Measurements from ENCODE around the gene RECK.

RECK gene

DNA sequence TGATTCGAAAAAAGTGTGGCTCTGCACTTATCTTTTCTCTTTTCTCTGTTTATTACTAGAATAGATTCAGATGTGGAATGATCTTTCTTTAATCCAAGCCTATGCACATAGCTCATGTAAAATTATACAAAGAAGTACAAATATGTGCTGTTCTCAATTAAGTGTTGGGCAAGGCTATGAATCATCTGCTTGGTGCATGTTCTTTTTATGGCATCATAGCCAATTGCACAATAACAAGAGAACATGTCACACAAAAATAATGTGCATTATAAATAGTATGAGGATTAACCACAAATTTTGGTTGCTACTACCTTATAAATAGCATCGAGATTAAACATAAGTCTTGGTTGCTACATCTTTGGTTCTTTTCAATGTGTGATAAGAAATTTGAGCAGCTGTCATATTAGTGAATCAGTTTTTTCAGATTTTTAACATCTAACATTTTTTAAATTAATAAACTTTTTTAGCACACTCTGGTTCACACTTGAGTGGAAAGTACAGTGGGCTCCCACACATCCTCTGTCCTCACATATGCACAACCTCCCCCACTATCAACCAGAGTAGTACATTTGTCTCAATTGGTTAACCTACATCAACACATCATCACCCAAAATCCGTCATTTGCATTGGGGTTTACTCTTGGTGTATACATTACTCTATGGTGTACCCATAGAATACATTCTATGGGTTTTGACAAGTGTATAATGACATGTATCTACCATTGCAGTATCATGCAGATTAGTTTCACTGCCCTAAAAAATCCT, 6.8 kb upstream of the RECK start:
- no peak for DNase-seq

DNA sequence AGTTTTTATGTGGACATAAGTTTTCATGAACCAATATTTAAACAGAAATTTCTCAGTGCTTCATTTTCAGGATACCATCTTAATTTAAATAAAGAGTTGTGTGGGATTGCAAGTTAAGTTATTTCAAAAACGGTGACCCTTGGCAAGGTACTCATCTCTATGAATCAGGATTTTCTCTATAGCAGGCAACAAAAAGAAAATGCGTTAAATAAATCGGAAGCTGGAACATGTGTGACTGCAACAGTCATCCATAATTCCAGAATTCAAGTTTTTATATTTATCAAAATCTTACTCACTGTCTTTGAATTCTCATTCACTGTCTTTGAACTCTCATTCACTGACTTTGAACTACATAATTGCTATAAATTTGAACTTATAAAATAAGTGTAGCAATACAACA, 5.8 kb upstream of the RECK start:
- DNase-seq = no peak

DNA sequence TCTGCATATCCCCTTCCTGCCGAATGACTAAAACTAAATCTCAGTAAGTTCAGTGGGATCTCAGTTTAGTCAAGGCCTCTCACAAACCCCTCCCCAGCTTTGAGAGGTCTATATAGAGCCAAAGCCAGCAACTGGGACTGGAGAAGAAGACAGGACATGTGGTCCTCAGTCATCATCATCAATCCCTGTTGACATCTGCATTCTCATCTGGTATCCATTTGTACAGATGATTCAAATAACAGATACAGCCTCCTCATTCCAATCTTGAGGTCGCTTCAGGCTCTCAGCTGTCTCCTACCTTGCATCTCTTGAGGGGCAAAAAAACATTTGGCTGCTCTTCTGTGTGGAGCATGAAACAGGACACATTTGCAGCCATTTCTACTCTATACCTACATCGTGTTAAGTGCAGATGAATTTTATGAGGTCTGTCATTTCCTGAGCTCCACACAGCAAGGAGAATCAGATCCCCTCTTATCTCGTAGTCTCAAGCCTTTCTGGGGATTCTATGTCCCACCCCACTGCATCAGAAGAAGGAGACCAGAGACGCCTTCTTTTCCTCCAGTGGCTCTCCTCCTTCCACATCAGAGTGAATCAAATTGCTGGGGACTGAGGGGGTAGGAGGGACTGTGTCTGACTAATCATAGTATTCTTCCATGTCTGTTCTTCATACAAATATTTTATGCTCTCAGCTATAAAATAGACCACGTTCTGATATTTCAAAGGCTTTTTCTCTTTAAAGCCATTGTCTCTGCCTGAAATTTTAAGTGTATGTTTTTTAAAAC, 4.7 kb upstream of the RECK start:
- DNase-seq = no peak

DNA sequence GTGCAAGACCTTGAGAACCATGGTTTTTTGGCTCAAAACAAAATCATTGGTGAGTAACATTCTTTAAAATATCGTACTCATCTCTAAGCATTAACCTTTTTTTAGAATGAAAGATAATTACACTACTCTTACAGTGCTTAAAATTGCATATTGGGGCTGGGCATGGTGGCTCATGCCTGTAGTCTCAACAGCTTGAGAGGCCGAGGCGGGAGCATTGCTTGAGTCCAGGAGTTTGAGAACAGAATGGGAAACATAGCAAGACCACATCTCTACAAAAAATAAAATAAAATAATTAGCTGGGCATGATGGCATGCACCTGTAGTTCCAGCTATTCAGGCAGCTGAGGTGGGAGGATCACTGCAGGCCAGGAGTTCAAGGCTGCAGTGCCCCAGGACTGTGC, 2.9 kb upstream of the RECK start:
- DNase-seq = no peak

DNA sequence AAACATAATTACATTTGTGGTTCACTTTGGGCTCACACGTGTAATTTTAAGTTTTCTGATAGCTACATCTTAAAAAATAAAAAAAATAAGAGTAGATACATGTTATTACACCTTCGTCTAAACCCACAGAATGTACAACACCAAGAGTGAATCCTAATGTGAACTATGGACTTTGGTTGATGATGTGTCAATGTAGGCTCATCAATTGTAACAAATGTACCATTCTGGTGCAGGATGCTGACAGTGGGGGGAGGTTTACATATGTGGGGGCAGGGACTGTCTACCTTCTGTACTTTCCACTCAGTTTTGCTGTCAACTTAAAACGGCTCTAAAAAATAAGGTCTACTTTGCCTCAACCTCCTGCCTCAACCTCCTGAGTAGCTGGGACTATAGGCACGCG, 2.5 kb upstream of the RECK start:
- no peak for DNase-seq

DNA sequence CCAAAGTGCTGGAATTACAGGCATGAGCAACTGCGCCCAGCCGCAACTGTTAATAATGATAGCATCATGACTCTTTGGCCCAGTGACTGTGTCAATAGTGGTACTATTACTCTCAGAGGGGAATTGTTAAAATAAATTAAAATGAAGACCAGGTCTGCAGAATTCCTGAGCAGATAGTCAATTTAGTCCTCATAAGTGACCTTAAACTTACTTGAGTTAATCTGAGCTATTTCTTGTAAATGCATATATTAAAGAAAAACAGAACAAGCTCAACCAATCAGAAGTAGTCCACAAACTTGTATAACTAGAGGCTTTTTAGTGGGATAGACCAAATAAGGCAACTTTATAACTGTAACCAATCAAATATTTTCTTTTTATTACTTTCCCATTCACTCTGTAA, 1.7 kb upstream of the RECK start:
- no peak for DNase-seq

DNA sequence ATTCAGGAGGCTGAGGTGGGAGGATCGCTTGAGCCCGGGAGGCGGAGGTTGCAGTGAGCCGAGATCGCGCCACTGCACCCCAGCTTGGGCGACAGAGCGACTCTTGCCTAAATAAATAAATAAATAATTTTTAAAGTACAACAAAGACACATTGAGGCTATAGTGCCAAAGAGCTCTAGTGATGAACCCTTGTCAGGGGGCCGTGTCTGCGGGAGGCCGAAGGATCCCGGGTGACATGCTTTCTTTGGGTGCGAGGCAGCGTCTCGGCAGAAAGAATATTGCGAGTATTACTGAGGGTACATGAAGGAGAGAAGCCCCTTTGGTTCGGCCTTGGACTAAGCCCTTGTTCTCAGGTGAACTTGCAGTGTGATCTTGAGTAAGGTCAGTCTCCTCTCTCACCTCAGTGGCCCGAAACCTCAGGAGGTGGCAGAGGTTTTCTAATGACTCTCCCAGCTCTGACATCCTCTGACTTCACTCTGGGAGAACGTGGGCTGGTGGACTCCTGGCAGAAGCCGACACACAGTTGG, 397 bp upstream of the RECK start:
- no peak for DNase-seq

DNA sequence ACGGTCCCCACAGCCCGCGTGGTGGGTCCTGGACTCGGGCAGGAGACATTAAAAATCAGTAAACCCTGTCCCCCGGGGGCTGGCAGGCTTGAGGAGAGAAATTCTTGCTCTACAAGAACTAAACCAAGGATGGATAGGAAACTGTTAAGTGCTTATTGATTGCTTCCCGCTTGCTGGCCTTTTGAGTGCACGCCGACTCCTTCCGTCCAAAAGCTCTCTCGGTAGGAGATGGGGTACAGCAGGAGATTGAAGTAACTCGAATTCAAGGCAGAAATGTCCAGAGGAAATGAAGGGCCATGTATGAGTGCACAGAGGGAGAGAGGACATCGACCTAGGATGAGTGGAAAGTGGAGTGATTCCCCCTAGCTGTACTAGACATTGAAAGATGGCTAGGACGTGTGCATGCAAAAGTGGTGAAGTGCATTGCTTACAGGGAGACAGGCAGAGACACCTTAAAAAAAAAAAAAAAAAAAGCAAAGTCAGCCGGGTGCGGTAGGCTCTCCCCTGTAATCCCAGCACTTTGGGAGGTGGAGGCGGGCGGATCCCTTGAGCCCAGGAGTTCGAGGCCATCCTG, 923 bp downstream of the RECK start:
- DNase-seq = no peak

DNA sequence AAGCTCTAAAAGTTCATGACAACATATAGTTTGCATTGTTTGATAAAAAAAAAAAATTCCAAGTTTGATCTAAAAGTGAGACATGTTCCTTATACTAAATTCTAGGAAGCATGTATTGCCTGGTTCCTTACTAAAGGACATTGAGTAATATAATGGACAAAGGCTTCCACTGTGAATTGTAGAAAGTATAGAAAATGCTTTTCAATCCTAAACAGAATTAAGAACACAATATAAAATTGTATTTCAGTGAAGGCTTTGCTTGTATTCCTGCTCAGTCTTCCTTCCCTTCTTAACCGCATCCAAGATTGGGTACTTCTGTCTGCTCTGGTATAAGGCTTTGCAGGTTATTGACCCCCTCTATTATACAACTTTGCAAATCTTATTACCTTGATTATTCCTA, 2.4 kb downstream of the RECK start:
- no peak for DNase-seq

DNA sequence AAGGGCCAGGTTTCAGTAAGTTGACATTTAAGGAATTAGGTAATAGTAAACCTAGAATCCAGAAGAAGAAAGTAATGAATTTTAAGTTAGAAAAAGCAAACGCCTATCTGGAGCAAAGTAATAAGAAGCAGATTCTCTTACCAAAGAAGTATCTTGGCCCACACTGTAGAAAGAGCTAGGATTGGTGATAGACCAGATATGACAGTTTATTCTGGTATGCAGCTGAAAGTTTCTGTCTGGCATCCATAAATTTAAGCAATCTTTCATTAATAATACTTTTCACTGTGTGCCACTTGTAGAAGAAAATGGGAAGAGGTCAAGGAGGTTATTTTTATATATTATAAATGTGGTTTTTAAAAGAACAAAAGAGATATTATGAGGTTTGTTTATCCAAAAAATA, 3.0 kb downstream of the RECK start:
- DNase-seq = no peak

DNA sequence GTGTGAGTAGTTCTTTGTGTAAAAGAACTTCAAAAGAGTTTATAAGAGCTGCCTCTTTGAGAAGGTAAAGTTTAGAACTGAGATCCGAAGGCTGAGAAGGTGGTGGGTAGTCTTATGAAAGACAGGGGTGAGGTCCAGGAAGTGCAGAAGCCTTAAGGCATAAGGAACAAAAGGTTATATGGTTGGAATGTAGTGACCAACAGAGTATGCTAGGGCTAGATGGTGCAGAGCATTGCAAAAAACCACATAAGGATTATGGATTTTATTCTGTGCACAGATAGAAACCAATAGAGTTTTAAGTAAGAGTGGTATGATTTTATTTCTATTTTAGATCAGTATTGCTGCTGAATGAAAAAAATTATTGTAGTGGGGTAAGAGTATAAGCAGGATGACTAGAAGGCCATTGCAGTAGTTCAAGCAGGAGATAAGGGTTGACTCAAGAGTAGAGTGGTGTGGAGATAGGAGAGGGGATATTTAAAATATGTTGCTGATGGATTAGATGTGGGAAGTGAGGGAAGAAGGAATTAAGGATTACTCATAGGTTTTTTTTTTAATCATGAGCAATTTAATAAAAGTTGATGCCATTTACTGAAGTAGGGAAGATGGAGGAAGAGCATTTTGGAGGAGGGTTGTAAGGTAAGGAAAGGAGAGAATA, 3.7 kb downstream of the RECK start:
- DNase-seq = no peak

DNA sequence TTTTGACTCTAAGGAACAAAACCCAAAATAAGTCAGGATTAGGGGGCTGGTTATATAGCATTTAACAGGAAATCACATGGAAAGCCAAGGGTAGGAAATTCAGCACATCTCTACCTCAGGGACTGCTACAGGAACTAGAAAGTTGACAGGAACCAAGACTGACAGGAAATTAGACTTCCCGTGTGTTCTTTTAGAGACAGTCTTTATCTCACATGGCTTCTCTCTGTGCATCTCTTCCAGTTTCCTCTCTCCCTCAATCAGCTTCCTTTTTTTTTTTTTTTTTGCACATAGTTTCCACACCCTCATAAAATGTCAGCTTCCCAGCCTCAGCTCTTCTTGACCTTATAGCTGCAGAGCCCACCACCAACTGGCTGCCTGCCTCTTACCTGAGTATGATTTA, 4.8 kb downstream of the RECK start:
- no peak for DNase-seq

DNA sequence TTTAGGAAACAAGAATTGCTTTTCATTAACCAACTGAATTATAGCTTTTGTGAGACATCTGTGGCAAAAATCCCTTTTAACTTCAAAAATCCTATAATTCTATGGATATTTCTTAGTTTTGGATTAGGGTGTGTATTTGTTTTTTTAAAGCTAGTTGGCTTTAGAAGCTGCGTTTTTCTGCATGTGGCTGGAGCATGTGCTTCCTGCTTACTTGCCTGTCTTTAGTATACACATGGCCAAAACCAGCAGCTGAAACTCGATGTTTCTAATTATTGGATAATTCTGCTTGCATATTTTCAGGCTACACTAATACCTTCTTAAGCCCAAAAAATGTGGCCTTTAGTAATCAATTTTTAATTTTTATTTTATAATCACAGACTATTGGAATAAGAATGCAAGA, 8.9 kb downstream of the RECK start:
- no peak for DNase-seq

DNA sequence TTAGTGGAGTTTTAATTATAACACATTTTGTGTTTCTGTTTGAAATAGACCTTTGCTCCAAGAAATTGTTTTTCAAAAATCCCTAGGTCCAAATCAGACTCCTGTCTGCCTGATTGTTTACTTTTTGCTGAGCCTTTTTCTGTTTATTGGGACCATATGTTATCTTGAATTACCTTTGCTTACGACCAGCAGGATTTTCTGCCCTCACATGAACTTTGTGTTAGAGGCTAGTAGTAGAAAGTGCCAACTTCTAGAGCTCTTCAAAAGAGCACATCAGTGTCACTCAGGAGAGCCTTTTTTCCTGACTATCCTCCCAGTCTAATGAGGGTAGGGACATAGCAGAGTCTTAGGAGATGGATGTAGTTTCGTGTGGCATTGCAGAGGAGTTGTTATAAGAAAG, 10.2 kb downstream of the RECK start:
- DNase-seq = no peak

DNA sequence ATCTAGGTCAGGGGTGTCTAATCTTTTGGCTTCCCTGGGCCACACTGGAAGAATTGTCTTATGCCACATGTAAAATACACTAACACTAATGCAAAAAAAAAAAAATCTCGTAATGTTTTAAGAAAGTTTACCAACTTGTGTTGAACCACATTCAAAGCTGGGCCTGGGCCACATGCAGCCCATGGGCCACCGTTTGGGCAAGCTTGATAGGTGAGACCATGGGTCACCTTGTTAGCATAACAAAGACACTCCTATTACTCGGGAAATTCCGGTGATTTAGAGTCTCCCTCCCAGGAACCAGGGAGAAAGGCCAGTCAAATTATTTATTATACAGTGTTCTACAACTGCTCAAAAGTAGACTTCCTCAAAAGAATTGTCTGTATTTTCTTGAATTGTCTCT, 12.7 kb downstream of the RECK start:
- DNase-seq = no peak

DNA sequence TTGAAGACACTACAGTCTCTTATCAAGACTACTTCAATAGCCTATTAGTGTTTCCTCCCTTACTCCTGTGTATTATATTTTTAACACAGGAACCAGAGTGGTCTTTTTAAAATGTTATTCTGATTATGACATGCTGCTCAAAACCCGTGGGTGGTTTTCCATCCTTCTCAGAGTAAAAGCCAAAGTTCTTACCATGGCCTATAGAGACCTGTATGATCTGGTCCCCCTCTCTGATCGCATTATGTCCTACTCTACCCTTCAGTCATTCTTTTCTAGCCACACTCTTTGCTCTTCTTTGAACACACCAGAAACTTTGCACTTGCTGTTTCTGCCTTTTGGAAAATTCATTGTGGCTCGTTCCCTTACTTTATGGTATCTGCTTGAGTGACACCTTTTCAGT, 13.8 kb downstream of the RECK start:
- no peak for DNase-seq

DNA sequence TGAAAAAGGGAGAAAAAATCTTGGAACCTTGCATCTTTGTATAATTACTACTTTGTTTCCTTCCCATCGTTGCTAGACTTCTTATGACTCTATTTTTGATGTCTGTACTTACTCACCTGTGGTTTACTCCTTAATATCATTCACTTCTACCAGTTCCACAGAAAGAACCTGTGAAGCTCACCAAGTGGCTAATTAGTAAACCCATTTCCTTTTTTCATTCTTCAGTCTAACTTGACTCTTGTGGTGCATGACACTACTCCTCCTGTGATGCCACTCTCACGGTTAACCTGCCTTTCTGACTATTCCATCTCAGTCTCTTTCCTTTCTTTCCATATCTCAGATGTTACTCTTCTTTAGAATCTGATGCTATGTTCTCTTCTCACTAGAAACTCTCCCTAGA, 14.6 kb downstream of the RECK start:
- no peak for DNase-seq

DNA sequence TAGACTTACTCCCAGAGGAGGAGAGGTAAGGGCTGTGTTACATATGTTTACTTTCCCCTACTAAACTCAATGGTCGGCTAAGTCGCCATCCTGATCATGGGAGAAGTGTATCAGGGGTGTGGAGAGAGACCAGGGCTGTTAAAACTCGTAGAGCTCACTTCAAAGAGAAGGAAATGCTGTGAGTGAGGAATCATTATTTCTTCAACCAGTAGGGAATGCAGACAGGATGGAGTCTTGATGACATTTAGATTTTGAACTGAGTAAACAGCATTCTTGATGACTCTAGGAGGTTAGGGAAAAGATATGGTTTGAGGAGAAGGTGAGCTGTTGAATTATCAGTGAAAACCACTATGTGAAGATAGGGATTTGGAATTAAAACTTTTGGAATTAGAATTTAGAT, 17.3 kb downstream of the RECK start:
- DNase-seq = no peak

DNA sequence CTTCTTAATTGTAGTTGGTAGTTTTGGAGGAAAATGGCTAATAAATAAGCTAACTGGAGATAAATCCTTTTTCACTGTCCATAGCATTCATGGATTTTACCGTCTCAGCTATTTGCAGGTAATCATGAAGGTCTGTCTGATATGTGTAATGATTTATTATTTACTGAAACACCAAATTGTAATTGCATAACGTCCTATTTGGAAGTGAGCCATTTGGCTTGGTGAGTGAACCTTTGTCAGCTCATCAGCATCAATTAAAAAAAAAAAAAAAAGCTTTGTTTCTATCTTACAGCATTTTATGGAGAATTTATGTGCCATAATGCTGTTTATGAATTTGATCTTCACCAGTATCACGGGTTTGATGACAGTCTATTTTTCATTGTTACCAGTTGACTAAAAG, 20.2 kb downstream of the RECK start:
- no peak for DNase-seq

DNA sequence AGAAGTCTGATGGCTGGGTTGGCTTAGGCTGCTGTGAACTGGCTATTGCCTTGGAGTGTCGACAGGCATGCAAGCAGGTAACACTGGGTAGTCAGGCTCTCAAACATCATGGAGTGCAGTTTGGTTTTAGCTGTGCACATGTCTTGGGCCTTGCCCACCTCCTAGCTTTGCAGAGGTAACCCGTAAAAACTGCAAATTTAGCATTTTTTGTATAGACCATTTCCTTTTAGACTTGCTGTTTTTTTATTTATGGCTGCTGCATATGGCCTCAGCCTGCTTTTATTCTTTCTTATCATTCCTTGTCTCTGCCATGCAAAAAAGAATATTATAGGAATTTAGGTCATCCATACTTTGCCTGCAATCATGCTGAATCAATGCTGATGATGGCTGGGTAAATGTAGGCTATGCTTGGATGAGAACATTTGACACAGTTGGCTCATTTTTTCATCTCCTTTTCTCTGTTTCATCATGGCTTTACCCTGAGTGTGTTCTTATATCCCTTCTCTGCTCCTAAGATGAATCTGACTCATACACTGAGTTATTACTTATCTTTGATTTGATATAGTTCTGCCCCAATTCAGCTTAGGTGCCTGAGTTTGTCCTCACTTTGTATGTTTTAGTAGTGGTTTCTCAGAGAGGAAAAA, 27.2 kb downstream of the RECK start:
- no peak for DNase-seq

DNA sequence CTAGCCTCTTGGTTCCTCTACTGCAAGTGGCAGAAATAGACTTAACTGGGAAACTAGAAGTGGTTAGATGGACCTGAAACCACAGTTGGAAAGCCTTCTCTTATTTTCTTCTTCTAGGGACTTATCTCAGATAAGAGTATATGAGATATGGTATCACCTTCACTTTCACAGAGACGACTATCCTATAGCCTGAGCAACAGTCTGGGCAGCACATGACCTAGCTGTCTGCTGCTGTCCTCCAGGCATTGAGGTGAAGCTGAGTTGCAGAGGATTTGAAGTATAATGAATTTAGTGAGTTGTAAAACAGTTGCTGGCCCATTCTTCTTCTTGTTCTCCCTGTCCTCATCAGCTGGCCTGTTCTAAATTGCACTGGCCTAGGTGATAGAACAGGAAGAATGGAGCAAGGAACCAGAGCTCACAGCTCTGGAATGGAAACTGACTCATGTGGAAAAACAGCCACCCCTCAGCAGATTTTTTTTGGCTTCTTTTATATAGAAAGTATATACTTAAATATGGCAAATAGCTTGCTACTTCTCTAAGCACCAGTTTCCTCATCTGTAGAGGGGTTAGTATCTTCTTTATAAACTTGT, 27.8 kb downstream of the RECK start:
- no peak for DNase-seq

DNA sequence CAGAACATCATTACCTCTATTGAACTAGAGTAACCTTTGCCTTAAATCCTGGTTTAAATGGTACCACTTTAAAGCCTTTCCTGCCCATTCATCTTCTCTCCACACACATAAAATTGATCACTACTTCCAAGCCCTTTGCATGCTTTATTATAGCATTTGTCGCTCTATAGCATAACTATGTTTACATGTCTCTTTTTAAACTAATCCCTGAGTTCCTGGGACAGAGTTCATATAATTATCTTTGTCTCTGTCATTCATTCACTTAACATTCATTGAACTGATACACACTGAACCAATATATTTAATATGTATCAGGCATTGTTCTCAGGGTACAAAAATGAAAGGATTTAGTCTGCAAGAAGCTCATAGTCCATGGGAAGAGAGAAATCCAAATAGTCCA, 37.3 kb downstream of the RECK start:
- DNase-seq = no peak
